Measurements from ENCODE around the gene PDIA4.

GRCh38 chr7:149023662-149024061 lies 4.6 kb downstream of the PDIA4 start:
- TF ChIP-seq POLR2AphosphoS5 (IDR thresholded peaks at IDR 0.05) (no peak), CTCF (IDR thresholded peaks at IDR 0.05) (no peak)
